DMS 273 (cell line): ENCODE measurements around the gene GNE.
"Not testable (repeated sequence)": the region's sequence is repeated elsewhere in the genome, so short reads cannot be mapped to it uniquely, and the experiment has no call there.

Experiments
- DNase-seq: peaks from one replicate; lab custom pipeline; 2025; ENCODE audit not compliant: unreplicated experiment; lab: John Stamatoyannopoulos, UW

GNE gene

GRCh38 chr9:36210722-36211121, 47.5 kb downstream of the GNE start:
- DNase-seq, result no peak

DNA sequence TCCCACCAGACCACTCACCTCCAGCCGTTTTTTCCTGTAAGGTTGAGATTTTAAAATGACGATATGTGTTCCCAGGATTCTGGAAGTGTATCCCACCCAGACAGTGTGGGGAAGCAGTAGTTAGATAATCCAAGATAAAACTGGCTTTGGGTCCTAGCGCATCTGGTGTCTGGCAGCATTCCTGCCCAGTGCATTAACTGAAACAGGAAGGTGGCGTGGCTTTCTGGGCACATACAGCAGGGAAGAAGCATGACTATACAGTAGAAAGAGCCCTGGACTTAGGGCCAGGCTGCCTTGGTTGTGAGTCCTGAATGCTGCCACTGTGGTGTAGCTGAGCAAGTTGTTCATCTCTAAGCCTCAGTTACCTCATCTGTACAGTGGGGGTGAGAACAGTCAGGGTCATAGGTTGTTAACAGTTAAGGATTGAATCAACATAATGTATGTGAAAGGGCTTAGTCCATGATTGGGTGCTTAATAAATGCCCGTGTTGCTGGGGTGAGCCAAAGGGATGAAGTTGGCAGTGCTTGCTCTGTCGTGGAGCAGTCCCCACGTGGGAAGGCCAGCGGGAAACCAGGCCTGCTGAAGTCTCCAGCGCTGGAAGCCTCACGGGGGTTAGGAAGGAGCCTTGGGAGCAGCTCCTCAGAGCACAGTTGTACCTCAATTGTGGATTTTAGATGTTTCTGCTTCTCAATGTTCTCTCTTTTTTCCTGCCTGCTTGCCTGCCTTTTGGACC, 49.6 kb downstream of the GNE start:
- no peak for DNase-seq

- no peak for DNase-seq
These were observed 50.7 kb downstream of the GNE start for GRCh38 chr9:36207546-36208012.

DNA sequence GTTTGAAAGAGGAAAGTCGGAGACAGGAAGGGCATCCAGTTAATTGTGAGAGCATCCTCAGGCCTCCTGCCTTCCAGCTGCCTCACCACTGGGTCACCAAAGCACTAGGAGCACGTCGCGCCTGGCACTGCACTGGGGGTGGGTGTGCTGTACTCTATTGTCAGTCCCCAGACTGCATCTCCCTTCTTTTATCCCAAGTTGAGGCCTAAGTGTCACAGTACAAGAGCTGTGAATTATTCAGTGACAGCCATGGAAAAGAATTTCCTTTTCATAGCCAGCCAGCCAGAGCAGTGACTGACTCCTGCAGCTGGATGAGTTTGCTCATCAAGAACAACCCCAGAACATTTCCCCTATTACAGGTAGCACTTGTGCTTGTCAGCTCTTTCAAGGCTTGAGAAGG, 51.2 kb downstream of the GNE start:
- no peak for DNase-seq

- peak; percentile 20 for DNase-seq
These were observed 53.2 kb downstream of the GNE start for GRCh38 chr9:36204906-36205547.

DNA sequence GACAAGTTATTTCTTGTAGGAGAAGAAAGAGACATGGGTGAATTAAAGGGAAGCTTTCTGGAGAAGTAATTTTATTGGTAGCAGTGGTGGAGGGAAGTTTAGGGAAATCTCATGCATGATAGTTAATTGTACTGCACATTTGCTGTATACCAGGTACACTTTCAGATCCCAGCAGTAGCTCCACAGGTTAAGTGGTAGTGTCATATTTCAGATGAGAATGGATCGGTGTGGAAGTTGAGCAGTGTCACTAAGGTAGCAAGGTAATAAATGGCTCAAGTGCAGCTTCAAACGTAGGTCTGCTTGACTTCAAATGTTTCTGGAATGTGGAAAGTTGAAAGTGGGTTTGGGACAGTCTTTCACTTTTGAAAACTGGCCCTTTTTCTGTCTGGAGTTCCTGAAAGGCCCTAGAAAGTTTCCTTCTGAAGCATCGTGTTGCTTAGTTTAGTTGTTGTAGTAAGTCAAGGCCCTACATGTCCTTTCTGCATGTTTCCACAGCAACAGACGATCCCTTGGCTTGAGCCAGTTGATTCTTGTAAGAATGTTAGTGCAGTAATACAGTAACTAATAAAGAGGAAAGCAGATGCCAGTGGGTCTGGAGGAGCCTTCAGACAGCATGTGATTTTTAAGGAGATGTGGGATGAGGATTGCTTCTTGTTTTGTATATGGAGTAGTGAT, 63.8 kb downstream of the GNE start:
- no peak for DNase-seq

DNA sequence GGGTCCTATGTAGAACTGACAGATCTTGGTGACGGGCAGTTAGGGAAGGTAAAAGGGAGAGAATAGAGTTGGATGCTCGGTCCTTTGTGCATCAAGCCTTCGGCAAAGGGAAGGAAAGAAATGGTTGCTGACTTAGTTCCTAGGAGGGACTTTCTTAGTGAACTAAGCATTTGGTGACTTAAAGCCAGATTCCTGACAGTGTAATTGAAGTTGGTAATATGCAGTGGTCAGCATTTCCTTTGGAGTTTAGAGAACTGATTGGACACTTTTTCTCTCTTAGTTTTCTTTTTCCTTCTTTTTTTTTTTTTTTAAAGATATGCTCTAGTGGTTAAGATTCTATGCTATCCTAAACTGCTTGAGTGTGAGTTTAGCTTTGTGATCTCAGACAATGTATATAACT, 65.2 kb downstream of the GNE start:
- DNase-seq, result no peak

DNA sequence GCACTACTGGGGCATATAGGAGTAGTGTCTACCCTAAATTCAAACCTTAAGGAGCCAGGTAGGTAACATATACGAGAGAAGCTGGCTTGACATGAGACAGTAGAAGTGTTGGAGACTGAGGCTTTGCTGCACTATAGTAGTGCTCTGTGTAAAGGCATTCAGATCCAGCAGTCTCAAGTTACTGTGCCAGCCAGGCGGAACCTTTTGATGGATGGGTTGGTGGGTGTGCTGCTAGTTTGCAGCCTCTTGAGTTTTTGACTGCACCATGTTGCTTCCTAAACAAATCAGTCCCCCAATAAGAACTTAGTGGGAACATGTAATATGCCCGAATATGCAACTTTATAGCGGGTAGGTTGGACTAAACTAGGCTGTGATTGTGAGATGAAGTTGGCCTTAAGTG, 66.1 kb downstream of the GNE start:
- peak; percentile 60 for DNase-seq

DNA sequence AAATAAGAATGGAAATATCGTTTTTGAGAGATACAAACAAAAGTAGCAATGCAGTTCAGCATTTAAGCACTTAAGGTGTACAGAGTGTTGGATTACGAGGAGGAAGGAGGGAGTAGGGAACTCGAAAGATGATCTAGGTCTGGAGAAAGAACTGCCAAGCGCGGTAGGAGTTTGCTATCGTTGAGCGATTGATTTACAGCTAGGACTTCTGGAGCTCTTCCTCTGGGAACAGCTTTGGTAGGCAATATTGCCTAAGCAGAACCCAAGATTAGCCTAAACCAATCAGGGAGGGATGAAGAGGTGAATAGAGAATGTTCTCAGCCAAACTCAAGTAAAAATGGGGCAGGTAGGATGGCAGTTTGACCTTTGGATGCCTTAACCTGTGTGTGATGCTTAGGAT, 66.6 kb downstream of the GNE start:
- peak; percentile 38 for DNase-seq

DNA sequence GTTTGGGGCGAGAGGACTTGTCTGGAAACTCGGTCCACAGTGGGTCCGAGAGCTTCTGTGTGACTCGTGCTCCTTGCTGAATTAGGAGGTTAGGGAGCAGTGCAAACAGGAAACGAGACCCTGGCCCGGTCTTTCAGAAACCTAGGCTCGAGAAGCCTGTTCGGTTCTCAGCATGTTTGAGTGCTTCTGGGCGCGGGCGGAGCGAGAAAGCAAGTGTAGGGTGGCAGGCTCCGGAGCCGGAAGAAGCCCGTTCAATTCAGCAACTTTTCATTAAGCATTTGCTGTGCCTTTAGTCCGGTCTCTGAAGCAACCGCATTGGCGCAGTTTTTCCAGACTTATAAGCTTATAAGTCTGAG, 67.0 kb downstream of the GNE start:
- DNase-seq, result peak; percentile 58

GRCh38 chr9:36190388-36191289, 67.6 kb downstream of the GNE start, which contains the start of gene CLTA:
Gene CLTA, plus strand, starts transcription at chr9:36190921. Its CDS starts 136 bp downstream, at chr9:36191057.
- peak; percentile 99 for DNase-seq

DNA sequence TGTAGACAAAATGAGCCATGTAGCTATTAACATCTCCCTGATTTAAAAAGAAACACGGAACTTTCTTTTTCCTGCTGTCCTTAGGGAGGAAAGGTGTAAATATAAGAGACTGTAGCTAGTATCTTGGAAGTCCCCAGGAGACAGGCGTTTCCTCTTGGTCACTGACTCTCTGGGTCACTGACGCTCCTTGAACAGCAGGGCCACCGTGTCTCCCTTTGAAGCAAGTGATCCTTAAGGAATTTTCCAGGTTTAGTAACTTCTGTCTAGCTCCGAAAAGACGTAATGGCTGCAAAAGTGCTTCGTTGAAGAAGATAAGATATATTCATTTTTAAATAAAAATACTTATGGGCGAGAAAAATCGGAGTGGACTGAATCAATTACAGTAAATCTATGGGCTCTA, 68.3 kb downstream of the GNE start:
- no peak for DNase-seq

DNA sequence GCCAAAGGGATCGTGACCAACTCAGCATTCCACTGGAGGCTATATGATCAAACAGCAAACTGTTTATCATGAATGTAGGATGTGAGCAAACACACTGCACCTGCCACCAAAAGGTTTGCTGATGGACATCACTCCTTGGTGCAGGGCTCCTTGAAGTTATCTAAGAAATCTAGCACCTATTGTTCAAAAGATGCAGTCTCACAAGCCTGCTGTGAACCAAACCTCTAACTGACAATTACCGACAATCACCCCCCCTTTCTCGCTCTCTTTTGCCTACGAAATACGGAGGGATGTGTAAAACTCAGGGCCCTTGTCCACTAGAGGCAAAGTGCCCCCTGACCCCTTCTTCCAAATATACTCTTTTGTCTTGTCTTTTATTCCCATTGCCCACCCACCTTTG, 70.0 kb downstream of the GNE start:
- no peak for DNase-seq

DNA sequence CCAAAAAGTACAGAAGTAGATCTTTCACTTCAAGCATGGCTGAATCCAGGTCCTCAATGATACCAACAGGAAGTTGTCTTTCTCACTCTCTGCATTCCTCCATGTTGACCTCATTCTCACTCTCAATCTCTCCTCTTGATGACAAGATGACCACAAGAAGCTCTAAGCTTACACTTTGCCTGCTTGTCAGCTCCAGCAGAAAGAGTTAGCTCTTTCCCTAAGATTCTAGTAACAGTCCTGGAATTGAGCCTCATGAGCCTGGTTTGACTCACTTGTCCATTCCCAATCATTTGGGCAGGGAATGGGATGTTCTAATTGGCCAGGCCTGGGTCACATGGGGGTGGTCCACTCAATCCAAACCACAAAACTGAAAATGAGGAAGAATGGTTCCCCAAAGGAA, 70.8 kb downstream of the GNE start:
- DNase-seq, result no peak

DNA sequence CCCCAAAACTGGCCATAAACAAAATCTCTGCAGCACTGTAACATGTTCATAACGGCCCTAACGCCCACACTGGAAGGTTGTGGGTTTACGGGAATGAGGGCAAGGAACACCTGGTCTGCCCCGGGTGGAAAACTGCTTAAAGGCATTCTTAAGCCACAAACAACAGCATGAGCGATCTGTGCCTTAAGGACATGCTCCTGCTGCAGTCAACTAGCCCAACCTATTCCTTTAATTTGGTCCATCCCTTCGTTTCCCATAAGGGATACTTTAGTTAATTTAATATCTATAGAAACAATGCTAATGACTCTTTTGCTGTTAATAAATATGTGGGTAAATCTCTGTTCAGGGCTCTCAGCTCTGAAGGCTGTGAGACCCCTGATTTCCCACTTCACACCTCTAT, 78.0 kb downstream of the GNE start:
- not testable (repeated sequence) for DNase-seq

DNA sequence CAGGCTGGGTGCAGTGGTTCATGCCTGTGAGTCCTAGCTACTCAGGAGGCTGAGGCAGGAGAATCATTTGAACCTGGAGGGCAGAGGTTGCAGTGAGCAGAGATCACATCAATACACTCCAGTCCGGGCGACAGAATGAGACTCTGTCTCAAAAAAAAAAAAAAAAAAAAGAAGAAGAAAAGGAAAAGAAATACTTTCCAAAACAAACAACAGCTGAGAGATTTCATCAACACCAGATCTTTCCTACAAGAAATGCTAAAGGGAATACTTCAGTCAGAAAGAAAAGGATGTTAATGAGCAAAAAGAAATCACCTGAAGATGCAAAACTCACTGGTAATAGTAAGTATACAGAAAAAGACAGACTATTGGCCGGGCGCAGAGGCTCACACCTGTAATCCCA, 80.7 kb downstream of the GNE start:
- no peak for DNase-seq

GRCh38 chr9:36176496-36176895, 81.8 kb downstream of the GNE start:
- not testable (repeated sequence) for DNase-seq

- DNase-seq, result not testable (repeated sequence)
These were observed 83.0 kb downstream of the GNE start for GRCh38 chr9:36175209-36175608.

DNA sequence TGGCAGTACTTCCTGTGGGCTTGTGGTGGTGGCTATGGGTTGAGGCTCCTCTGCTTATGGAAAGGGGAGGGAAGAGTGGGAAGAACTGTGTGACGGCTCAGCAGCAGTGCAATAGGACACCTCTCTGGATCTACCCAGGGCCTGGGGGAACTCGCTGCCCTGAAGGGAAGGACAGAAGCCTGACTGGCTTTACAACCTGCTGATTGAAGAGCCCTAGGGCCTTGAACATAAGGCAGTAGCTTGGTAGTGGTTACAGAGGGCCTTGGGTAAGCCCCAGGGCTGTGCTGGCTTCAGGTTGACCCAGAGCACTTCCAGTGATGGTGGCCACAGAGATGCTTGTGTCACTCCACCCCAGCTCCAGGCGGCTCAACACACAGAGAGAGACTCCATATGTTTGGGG, 83.5 kb downstream of the GNE start:
- no peak for DNase-seq

- no peak for DNase-seq
These were observed 84.0 kb downstream of the GNE start for GRCh38 chr9:36174271-36174670.

GRCh38 chr9:36173861-36174260, 84.4 kb downstream of the GNE start:
- no peak for DNase-seq
